Left colon (tissue), 2 donors: ENCODE data around the gene LOC101059915. TPM values are rescaled to one million over a fixed set of nuclear protein-coding genes. Genes with fewer than 3 reads are reported as not detected.
"Not testable (repeated sequence)": the region's sequence is repeated elsewhere in the genome, so short reads cannot be mapped to it uniquely, and the experiment has no call there.

ENCODE experiments used
- ATAC-seq: fragments of 200-7000 bp; cut with Tn5 transposase; one replicate; pipeline ENCODE4 v1.9.1; 2020; ENCODE audit warnings: mild to moderate bottlenecking, moderate library complexity
- DNase-seq, 2 donors: peaks; one replicate each; pipeline ENCODE4 v3.0.0-alpha.2; 2020
- intact Hi-C, 2 donors: fragments of 100-400 bp; cut with DNase I in 1 of 2; cut with micrococcal nuclease in 1 of 2; formaldehyde crosslinking; loops; one replicate each; pipeline versions ENCODE4 v1.11.2 to v1.14.0; 2022; cut with DNase I, micrococcal nuclease
- total RNA-seq, 2 donors: library from RNA; stranded (reverse); fragmentation: NEBNext Ultra II Directional; extraction: Animal tissue kit (Norgen Biotek cat#: 25700); gene quantifications; one replicate each; pipeline ENCODE4 v1.2.1, GENCODE V29; 2021
- donor health status: DM: no; HTN: no; CAD: no.
- donor health status: DM: yes; HTN: yes; CAD: no.

LOC101059915 gene

GRCh38 chrX:71718185-71718584 lies 50.8 kb downstream of the LOC101059915 start, which contains the start of gene CXorf49:
Gene CXorf49, minus strand, starts transcription at chrX:71718285. Its CDS starts 134 bp downstream, at chrX:71718151.
- DNase-seq, ATAC-seq, intact Hi-C loops: not testable (repeated sequence)

- DNase-seq, intact Hi-C loops, ATAC-seq: not testable (repeated sequence)
Observed at GRCh38 chrX:71719195-71719594, 51.8 kb downstream of the LOC101059915 start.

DNA sequence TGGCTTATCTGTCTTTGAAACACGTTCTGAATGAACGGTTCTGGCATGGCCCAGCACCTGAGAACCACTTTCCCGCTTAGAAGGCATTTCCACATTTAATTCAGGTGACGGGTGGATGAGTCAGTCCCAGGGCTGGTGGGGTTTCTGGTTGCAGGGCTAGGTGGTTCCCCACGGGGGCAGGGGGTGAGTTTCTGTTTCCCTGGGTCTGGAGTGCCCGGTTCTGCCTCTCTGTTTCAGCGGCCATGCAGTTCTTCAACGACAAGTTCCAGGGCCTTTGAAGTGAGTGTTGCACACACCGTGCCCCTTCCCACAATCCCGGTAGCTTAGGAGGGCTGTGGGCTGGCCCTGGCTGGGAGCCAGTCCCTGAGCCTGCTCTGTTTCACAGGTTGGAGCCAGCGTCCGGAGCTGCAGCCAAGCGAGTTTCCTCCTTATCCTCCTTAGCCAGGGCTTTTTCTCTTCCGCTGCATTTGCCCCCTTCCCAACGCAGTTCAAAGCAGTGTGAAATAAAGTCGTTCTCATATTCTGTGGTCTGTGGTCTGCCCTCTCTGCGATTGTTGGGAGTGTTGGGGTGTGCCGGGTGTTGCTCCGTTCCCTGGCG lies 53.0 kb downstream of the LOC101059915 start:
- intact Hi-C loops, DNase-seq, ATAC-seq: not testable (repeated sequence)

Other genes starting within 250 kb of the LOC101059915 start
- gene OGT, start 134.4 kb upstream of the LOC101059915 start, total RNA-seq: 100 to 1,000 TPM; 100 to 101 TPM
- 1 to 10 TPM; 1.1 to 1.2 TPM for gene GCNA, start 89.1 kb upstream of the LOC101059915 start, total RNA-seq
- gene CXCR3, start 49.0 kb upstream of the LOC101059915 start, total RNA-seq: 1 to 10 TPM; 2.3 to 2.7 TPM
- gene CXorf49, start 50.7 kb downstream of the LOC101059915 start, total RNA-seq: not detected
- not detected for gene CXorf49B, start 95.8 kb downstream of the LOC101059915 start, total RNA-seq
- 1 to 10 TPM; 1.3 to 3.4 TPM for gene NHSL2, start 243.3 kb downstream of the LOC101059915 start, total RNA-seq